HG02870 (cell line): ENCODE data around the gene CABLES2.

Experiments used
- ATAC-seq: cut with Tn5 transposase; IDR thresholded peaks from one replicate; pipeline ENCODE4 v1.9.1; 2021; ENCODE audit warnings: mild to moderate bottlenecking, moderate library complexity; ENCODE audit not compliant: unreplicated experiment

CABLES2 gene

GRCh38 chr20:62405108-62405980 is 1.7 kb downstream of the CABLES2 start:
- ATAC-seq, result no peak

- no peak for ATAC-seq
Observed at GRCh38 chr20:62404761-62405107, 2.4 kb downstream of the CABLES2 start.

GRCh38 chr20:62404112-62404665 is 2.9 kb downstream of the CABLES2 start:
- ATAC-seq, result no peak

- ATAC-seq, result no peak
Observed at GRCh38 chr20:62403331-62403730, 3.8 kb downstream of the CABLES2 start.

- ATAC-seq, result no peak
Observed at GRCh38 chr20:62402456-62403150, 4.5 kb downstream of the CABLES2 start.

- ATAC-seq, result no peak
Observed at GRCh38 chr20:62401331-62401779, 5.7 kb downstream of the CABLES2 start.

GRCh38 chr20:62400541-62400940 is 6.5 kb downstream of the CABLES2 start:
- no peak for ATAC-seq

GRCh38 chr20:62400021-62400420 is 7.1 kb downstream of the CABLES2 start:
- ATAC-seq, result no peak

- no peak for ATAC-seq
Observed at GRCh38 chr20:62398120-62398821, 8.8 kb downstream of the CABLES2 start.

GRCh38 chr20:62396367-62397239 is 10.5 kb downstream of the CABLES2 start:
- ATAC-seq, result no peak

GRCh38 chr20:62395311-62396242 is 11.5 kb downstream of the CABLES2 start:
- ATAC-seq, result no peak

- no peak for ATAC-seq
Observed at GRCh38 chr20:62394248-62395245, 12.5 kb downstream of the CABLES2 start.

GRCh38 chr20:62393830-62394229 is 13.3 kb downstream of the CABLES2 start:
- ATAC-seq, result no peak

- ATAC-seq, result no peak
Observed at GRCh38 chr20:62393335-62393665, 13.8 kb downstream of the CABLES2 start.

GRCh38 chr20:62392621-62393334 is 14.3 kb downstream of the CABLES2 start:
- no peak for ATAC-seq

- no peak for ATAC-seq
Observed at GRCh38 chr20:62392077-62392418, 15.0 kb downstream of the CABLES2 start.

GRCh38 chr20:62391165-62392076 is 15.7 kb downstream of the CABLES2 start:
- ATAC-seq, result no peak
